AML-193 (cell line): ENCODE measurements around the gene TMEM30A.

Experiments
- DNase-seq, 2 experiments: peaks; one replicate each; lab custom pipeline; 2025; lab: John Stamatoyannopoulos, UW

TMEM30A gene

DNA sequence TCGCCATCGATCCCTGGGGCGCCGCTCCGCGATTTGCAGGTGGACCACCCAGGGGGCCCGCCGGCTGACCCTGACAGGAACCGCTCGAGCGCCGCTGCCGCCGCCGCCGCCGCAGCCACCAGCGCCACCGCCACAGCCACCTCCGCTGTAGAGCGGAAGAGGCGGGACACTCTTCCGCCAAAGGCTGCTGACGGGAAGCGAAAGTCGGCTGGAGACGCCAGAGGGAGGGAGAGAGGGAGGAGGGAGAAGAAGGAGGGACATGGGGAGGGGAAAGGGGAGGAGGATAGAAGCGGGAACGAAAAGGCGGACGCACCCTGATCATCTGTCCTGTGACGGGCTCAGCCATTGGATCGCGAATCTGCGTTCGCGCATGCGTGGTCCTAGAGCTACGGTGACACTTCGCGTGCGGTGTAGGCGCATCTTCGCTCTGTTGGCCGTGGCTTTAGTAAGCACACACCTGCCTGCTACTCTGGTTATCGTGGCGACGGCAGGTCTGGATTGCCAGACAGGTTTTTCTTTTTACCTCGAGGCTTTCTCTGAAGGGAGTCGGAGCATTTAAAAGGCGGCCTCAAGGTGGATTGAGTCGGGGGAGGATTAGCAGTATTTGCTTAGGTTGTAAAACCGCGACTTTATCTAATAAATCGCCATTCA, at the start of gene TMEM30A:
TSS of gene TMEM30A (minus strand) at position 161 of the 651 bp plus-strand sequence. CDS start at position 7, 154 bp downstream.
- DNase-seq, result peak; percentile 99

DNA sequence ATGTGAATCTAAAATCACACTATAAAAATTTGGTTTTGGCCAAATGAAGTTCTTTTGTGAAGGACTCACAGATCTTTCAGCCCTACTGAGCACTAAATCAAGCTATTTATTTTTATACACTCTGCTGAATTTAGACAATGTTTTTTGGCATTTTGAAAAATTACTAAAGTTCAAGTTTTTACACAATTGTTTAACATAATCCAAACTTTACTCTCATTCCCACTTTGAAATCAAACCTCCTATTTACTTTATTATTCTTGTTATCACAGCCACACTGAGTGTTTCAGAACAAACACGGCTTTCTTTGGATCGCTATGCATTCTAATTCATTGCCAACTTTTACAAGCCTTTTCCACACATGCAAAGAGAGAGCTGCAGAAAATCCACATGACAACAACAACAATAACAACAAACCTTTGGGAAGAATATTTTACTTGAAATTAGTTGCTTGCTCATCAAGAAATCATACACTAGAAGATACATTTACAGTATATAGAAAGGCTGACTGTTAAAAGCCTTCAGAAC, 49.1 kb upstream of the TMEM30A start:
- no peak for DNase-seq

DNA sequence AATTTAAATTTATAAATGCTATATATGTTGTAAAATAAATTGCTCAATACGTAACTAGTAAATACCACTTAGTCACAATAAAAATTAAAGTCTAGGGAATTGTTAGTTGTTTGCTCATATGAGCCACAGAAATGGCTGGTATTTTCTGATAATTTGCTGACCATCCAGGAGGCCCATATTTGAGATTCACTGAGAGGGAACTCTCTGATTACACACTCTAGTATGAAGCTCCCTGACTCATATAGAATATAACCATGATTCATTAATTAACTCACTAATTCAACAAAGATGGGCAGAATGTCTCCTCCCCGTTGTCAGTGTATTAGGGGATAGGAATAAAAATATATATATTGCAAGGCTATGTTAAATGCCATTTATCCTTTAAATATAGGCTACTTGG, 46.6 kb upstream of the TMEM30A start:
- no peak for DNase-seq

DNA sequence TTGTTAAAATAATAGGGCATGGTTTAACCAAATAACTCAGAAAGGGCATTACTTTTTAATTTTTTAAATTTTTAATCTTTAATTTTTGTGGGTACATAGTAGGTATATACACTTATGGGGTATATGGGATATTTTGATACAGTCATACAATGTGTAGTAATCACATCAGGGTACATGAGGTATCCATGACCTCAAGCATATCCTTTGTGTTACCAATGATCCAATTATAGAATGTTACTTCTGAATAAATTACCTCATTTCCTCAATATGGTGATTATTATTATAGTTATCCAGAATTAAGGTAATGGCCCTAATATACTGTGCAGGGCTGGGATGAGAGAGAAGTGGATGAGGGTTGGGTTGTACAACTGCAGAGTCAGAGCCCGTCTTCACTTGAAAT, 45.1 kb upstream of the TMEM30A start:
- DNase-seq, result no peak

DNA sequence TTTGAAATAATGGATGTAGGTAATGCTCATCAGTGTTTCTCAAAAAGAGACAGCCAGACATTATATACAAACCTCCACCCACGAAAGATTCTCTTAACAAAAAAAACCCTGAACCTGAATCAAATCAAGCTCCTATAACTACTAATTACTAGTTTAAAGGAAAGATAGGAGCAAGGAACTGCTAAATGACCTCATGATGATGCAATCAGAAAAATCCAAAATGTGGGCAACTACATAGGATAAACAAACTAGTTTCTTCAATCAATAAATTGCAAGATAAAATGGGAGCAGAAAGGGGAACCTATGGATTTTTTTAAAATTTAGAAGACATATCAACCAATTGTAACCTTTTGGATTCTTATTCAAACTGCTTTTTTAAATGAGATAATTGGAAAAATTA, 43.2 kb upstream of the TMEM30A start:
- DNase-seq, result no peak

DNA sequence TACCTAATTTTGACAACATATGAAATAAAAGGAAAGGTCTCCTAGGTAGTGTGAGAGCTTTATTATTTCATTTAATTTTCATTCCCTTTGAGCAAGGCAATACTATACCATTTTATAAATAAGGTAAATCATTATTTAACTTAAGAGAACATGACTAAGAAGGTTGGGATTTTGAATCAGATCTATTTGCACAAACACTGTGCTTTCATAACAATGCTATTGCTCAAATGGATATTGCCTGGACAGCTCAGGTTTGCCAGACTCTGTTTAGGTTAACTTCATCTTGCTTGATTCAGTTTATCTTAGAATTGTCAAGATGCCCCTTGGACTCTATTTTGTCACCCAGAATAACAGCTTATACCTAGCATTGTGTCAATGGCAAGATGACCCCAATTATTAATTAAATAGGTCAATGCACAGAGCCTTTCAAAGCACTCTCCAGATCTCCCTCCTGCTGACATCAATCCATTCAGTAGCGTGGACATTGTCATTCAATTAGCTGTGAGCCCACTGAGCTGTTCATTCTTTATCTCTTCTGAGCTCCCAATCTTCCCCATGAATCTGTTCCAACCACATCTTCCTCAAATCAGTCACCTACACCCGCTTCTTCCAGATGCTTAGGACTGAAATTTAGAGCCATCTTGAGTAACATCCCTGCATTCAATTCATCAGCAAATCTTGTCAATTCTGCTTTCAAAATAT, 42.1 kb upstream of the TMEM30A start:
- no peak for DNase-seq

DNA sequence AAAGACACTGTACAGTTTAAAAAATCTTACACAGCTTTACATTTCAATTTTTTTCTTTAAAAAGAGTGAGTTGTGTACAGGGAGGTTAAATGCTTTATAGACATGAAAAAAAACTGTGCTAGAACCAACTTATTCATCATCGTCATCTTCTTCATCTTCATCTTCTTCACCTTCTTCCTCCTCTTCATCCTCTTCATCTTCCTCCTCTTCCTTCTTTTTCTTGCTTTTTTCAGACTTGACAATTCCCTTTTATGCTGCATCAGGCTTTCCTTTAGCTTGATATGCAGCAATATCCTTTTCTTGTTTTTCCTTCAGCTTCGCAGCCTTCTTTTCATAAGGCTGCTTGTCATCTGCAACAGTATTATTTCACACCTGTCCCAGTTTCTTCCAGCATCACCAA, 34.3 kb upstream of the TMEM30A start:
- DNase-seq, result no peak

DNA sequence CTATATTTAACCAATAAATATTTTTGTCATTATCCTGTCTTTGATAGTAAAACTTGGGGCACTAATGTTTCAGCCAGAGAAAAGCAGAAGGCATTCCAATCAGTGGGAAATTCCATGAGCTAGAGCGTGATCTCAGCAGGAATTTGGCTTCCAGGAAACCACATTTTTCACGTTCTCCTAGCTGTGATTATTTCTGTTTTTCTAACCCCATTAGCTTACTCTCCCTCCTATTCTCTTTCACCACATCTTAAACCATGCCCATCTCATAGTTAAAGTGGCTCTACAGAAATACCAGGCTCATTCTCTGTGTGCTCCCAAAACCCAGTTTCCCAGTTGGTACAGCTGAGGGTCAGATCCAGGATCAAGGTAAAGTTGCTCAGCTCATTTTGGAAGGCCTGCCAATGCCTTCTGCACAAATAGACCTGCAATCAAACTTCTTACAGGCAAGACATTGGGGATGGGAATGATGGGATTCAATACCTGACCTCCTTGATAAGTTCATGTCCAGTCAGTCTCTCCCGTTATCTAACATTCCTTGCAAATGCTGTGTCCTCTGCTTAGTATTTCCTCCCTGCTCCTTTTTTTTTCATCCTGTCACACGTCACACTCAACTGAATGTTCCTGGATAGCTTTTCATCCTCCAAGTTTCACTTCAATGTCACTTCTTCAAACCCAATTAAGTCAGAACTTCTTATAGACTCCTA, 33.1 kb upstream of the TMEM30A start:
- no peak for DNase-seq

DNA sequence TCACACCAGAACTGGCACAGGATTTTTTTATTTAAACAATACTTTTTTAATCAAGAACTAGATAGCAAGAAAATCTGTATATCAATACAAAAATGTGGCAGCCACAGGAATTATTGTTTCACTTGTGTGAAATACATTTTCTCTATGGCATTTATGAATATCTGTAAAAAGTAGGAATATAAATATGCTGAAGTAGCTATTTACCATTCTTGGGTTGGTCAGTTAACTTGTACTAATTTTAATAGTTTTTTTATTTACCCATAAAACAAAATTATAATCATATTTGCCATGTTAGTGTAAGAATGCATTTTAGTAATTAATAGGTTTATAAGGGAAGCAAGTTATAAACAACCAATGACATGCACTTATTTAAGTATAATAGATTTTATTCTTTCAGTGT, 31.4 kb upstream of the TMEM30A start:
- DNase-seq, result no peak

DNA sequence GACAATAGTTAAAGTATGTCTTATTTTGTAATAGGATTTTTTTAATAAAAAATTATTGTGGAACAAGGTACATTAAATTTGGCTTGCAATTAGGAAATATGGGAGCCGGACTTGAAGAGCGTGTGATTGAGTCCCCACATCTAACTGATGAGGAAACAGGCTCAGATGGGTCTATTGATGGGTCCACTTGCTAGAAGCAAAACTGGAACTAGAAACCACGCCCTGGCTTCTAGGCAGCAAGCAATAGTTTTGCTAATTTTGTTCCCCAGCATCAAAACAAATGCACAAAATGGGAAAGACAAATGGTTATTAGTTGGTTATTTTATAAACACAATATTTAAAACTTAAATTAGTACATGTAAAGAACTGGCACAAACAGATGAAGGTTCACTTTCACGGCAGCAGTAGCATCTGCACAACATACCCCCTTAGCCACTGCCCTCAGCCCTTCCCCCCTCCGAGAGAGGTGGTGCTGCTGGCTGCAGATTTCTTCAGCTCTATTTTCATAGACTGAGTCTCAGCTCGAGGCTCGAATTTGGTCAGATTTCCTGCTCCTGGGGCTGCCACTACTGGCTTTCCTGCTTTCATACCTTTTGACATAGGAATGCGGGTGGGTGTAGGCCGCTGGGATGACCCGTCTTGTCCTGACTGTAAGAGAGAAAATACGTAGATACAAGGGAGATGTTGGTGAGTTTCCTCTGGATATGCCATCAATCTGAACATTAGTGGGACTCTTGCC, 23.8 kb upstream of the TMEM30A start:
- no peak for DNase-seq

DNA sequence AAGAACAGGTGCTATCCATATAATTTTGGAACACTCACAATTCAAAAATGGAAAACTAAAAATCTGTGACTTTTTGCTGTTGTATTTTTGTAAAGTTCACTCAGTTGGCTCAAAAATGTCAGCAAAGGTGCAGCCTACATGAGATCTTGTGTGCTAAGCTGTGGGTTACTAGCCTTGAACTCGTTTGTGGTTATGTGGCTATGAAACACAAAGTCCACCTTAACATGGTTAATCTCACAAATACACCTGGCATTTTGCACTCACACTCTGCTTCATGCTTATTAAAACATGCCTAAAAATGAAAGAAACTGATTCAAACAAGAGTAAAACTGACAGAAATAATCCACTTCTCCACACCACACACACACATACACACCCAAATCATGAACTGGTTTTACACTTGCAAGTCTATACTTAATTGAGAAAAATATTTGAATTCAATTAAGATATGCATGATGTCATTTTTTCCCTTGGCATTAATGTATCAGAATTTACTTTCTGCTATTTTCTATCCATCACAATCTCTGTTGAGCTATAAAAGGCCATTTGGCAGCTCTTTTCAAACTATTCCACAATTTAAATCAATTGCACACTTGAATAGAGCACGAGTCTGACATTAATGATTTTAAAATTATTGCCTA, 22.9 kb upstream of the TMEM30A start:
- DNase-seq, result no peak

DNA sequence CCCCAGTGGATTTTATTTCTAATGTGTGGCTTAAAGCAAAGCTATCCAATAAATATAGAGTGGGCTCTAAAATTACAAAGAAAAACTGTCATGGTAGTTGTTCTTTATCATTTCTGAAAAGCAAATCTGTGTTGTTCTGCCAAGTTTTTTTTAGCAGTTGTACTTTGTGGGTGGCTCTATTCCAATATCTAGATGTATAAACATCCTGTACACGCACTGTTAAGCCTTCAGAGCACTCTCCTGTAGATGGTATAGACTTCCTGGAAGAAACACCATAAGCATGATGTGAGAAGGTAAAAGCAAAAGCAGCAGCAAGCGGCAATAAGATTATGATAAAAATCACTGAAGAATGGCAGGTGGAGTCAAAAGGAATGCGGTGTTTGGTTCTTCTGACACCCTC, 21.5 kb upstream of the TMEM30A start:
- DNase-seq, result no peak

DNA sequence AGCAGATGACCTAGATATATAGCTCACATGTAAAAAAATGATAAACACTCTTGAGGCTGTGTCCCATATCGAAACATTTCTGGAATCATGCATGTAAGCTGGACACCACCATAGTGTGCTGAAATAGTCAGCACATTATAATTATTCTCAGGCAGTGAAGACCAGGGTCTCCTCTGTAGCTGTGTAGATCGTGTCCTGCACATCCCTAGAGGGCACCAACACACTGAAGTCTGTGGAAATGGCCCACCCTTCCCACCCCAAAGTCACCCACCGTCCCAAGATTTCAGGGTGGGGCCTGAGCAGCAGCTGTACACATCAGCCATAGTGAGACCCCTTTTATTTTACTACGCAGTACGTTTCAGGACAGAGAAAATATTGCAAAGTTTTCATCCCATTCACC, 21.0 kb upstream of the TMEM30A start:
- no peak for DNase-seq

DNA sequence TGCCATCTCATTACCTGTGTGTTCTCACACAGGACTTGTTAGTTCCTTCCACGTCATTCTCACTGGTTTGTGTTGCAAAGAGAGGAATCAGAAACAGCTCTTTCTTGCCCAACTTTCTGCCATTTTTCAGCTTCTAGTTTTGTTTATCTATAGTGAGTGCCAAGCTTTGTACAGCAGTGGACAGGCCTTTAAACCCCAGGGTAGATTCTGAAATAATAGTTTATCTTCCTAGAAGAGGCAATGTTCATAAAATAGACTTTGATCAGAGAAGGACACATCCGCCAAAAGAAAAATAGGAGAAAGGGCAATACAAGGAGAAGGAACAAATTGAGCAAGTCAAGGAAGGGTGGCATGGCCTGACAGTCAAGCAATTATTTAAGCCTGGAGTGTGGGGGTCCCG, 17.7 kb upstream of the TMEM30A start:
- no peak for DNase-seq

DNA sequence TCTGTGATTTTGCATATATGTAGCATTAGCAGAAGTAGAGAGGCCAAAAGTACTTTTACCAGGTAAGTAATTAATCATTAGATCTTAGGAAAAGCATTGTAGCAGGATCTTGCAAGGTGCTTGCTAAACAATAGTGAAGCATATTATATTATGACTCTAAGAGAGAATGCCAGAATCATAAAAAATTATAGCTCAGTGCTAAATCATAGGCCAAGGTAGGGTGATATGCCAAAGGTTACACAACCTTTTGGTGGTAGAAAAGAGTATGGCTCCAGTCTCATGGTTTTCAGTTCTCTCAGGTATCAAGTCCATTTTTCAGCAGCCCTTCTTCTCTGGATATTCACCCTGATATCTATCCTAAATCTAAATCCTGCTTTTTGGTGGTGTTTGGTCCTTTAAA, 16.9 kb upstream of the TMEM30A start:
- no peak for DNase-seq

DNA sequence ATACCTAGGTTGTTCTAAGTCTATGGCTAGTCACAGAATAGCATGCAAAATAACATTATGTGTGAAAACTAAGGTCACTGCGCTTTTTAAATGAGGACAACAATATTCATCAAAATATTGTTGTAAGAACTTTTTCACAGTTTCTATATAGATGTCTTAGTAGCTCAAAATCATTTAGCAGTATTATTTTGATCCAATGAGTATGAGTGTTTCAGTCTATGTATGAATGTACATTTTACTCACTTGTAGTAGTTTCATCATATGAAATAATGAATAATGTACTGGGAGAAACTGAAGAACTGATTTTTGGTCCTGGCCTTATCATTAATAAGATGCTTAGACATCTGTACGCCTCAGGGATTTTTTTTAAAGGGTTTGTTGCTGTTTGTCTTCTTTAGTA, 16.5 kb upstream of the TMEM30A start:
- no peak for DNase-seq

DNA sequence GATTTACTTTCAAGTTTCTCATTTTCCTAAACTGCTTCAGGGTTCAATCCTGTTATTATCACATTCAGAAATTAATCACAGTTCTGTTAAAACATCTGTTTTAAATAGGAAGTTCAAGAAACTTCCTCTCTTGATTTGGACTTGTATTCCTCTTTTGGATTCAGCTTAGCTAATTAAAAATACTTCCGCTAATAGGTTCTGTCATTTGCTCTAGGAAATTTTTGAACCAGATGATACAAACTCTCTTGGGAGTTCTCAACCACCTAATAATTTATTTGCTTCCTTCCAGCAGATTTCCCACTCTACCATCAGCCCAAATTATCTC, 15.9 kb upstream of the TMEM30A start:
- no peak for DNase-seq

DNA sequence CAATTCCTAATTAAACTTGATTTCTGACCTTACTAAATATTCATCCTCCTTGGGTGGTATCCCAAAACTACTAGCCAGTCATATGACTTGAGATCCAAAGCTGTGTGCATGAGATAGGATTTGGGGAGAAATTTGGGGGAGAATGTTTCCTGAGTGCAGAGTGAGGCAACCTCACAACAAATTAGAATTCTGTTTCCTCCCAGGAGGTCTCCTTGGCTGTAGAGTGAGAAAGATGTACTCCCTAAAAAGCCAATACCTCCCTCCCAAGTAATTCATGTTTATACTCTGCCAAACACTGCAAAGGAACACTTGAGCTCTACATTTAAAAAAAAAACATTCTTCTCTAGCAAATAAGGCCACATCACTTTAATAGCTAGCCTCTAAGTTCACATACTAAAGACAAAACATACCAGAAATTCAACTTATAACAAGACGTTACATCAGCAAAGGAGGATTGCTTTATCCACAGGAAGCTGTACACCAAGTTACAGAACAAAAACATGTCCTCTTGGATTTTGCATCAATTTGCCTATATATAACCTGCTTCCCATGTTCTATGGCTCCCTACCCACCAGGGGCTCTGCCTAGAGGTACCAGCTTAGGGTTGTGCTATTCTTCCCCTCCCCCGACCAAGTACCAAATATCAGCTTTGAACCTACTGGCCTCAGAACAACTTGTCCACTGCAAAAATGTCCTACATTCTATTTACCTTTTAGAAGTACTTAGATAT, 15.4 kb upstream of the TMEM30A start:
- no peak for DNase-seq

DNA sequence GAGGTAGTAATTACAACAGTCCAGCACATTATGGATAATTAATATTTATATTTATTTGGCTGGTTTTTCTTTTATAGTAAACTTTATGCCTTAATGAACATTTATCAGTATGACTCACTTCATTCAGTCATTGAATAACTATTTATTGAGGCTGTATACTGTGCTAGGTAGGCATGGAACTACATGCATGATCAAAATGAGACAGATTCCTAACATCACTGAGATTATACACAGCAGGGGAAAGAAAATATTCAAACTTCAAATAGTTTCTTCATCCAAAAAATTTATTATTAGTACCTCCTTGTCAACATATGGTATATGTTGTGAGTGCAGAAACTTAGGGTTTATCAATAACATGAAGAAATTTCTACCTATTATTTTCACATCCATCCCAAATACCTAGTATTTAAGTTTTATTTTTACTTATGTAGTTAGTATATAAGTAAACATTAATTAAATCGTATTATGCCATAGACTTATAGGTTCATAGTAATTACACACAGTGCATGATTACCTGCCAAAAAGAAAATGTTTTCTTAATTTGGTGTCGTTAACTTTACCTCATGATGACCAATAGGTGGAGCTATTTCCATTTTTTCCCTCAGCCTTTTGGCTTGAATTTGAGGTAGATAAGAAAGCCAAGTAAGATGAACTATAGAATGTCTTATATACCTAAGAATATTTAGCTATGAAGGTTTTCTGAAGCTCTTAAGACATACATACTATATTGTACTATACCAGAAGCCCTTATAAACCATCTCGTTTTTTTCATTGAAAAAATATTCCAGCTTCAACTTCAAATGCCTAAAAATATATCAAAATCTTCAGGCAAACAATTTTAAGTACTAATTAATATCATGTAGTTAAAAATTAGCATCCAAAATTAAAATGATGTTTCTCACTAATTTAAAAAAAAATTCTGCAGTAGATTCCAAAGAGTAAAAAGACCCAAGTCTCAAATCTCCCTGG, 12.5 kb upstream of the TMEM30A start:
- DNase-seq, result peak; percentile 77 to 85

DNA sequence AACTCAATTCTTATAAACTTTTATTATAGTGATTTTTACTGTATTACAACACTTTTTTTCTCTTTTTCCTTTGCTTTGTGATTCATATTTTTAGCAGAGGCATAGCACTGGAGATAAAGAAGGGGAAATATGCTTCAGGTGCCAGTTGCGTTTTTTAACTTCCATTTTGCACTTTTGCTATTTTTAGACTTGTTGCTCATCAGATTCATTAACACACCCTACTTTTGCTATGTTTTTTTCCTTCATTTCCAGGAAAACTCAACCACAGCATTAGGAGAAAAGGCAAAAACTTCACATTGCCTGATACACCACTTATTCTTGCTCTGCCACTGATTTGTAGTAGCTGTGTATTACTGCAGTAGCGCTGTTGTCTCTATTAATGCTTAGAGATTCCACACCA, 8.0 kb upstream of the TMEM30A start:
- DNase-seq, result no peak
